Heart left ventricle (tissue), 16 donors: ENCODE results near the gene CLMP. TPM values are rescaled to one million over a fixed set of nuclear protein-coding genes. Genes with fewer than 3 reads are reported as not detected.
A peak's percentile ranks its signal among the peaks of the same experiment; 100 is the strongest.

Experiments
- ATAC-seq, 4 donors: fragments of 200-7000 bp; cut with Tn5 transposase; one replicate each; pipeline ENCODE4 v1.9.1; 2020 to 2022; ENCODE audit warnings: moderate library complexity in 4 of 4, mild to moderate bottlenecking in 3 of 4, moderate number of reproducible peaks in 1 of 4
- DNase-seq, 5 donors: peaks; one replicate each; pipeline ENCODE4 v3.0.0-alpha.2; 2020
- H3K27ac ChIP-seq, 12 donors: fragments of 200-600 bp; sonication (generic) in 4 of 12; one replicate each; pipeline versions ENCODE4 v1.5.0 to v1.8.0; 2016 to 2022; ENCODE audit warnings: mild to moderate bottlenecking in 2 of 12
- H3K27me3 ChIP-seq, 9 donors: fragments of 200-600 bp; sonication (generic) in 2 of 9; one replicate each; pipeline versions ENCODE4 v1.5.1 to v1.8.0; 2016 to 2022; ENCODE audit warnings: mild to moderate bottlenecking in 3 of 9
- H3K36me3 ChIP-seq, 9 donors: fragments of 200-600 bp; sonication (generic) in 2 of 9; one replicate each; pipeline versions ENCODE4 v1.5.0 to v1.8.0; 2018 to 2022; ENCODE audit warnings: mild to moderate bottlenecking in 2 of 9
- H3K4me1 ChIP-seq, 12 donors: fragments of 200-600 bp; sonication (generic) in 4 of 12; one replicate each; pipeline versions ENCODE4 v1.5.0 to v1.8.0; 2016 to 2022; ENCODE audit warnings: mild to moderate bottlenecking in 3 of 12
- H3K4me3 ChIP-seq, 12 donors: fragments of 200-600 bp; sonication (generic) in 4 of 12; one replicate each; pipeline versions ENCODE4 v1.5.0 to v1.8.0; 2017 to 2022; ENCODE audit warnings: mild to moderate bottlenecking in 9 of 12, moderate library complexity in 4 of 12
- H3K9me3 ChIP-seq, 12 donors: fragments of 200-600 bp; sonication (generic) in 4 of 12; one replicate each; pipeline versions ENCODE4 v1.5.0 to v1.8.0; 2016 to 2022; ENCODE audit warnings: mild to moderate bottlenecking in 1 of 12
- CTCF ChIP-seq, 12 donors: fragments of 200-600 bp; sonication (generic) in 4 of 12; IDR thresholded peaks; one replicate each; pipeline versions ENCODE4 v1.5.0 to v1.8.0; 2018 to 2022; ENCODE audit warnings: antibody characterized with exemption in 12 of 12, mild to moderate bottlenecking in 5 of 12
- POLR2A ChIP-seq, 2 donors: fragments of 450-650 bp; IDR thresholded peaks; one replicate each; pipeline ENCODE4 v1.6.1; 2017; ENCODE audit warnings: antibody characterized with exemption in 2 of 2, mild to moderate bottlenecking in 2 of 2, moderate library complexity in 2 of 2
- WGBS, 4 donors: extraction: QIAGEN DNeasy Blood & Tissue Kit in 2 of 4; methylation state at CpG; one replicate each; pipeline versions ENCODE4 v1.1.5 to v1.1.7; 2013 to 2018; 5-methylcytosine and 5-hydroxymethylcytosine counted together
- intact Hi-C, 10 donors: fragments of 100-400 bp; cut with DNase I; formaldehyde crosslinking; loops; one replicate each; pipeline versions ENCODE4 v1.11.1 to v1.14.2; 2022
- polyA plus RNA-seq, 2 donors: library from polyadenylated mRNA; stranded (reverse); fragments of 200-250 nt; gene quantifications; one replicate each; pipeline ENCODE4 v1.2.3, GENCODE V29; 2013
- total RNA-seq, 9 donors: library from RNA; depleted of rRNA in 2 of 9; stranded (reverse); fragments of >200 nt in 2 of 9; fragmentation: NEBNext Ultra II Directional in 3 of 9; extraction: Animal tissue kit (Norgen Biotek cat#: 25700) in 3 of 9; gene quantifications; one replicate each; pipeline versions ENCODE4 v1.1.0 to v1.2.4, GENCODE V29; 2016 to 2023
- donor health status: ischemic (EF 13 %, LVEDD 7.1; RV severe dilation, severe dysfunction).
- donor health status: healthy with polysubstance abuse.
- donor health status: DM: no; HTN: yes; CAD: no.
- donor health status: DM: no; HTN: no; CAD: no.
- donor health status: ischemic (EF 25% LVEDD 6.9; RV normal size, moderate dysfunction).
- donor health status: ischemic (EF 25% LVEDD 5.7; RV mildly dilated, moderate dysfunction).
- donor health status: healthy.
- donor health status: DM: yes; HTN: yes; CAD: no.
- donor health status: ischemic (EF 35%, LVEDD 5.7; RV mildly dilated, moderate dysfunction).
- donor health status: nonischemic (EF 11% LVEDD 7.7; RV severe dilation, severe dysfunction).
- donor health status: DM: yes; HTN: yes; CAD: no.
- donor health status: PGD.
- donor health status: ischemic (EF 29% LVEDD 5.4; RV normal size, mild dysfunction).
- donor health status: nonischemic (EF 23%, LVEDD 6.1; RV moderate dilation, normal function).

CLMP gene
- total and polyA plus RNA-seq, 11 donors = 1.9 to 18.4 (median 5.8) TPM

GRCh38 chr11:123055191-123055901, 139.7 kb downstream of the CLMP start:
- TF ChIP-seq POLR2A (IDR thresholded peaks at IDR 0.05) (no peak), CTCF (IDR thresholded peaks at IDR 0.05) (no peak)
- intact Hi-C loops = loop anchor here in 5 of 10 donors (2.0 to 10.0 kb wide), 2 partner anchors 191 to 193 kb away; no protein-coding TSS in a partner anchor
- Histone ChIP-seq H3K9me3 (no peaks in the 10 kb centered on the region), H3K4me1 (peaks cover 0 to 65% (median 56%) of the 10 kb centered on the region in 12 donors), H3K4me3 (peak overlapping the region in 1 of 12 donors; percentile 1), H3K36me3 (peaks cover 4 to 80% (median 76%) of the 10 kb centered on the region in 9 donors), H3K27ac (no peak overlapping the region), H3K27me3 (no peaks in the 10 kb centered on the region)
- WGBS, 4 donors = 61 to 74% (median 68%) methylated on average over 6 of the region's 6 CpGs
- ATAC-seq = no peak
- no peak for DNase-seq

- H3K4me1 ChIP-seq = peaks cover 0 to 56% (median 48%) of the 10 kb centered on the region in 12 donors
- DNase-seq (no peak), ATAC-seq (peak; percentile 72 to 89 (median 82))
- WGBS, 4 donors = 23 to 27% (median 25%) methylated on average over 11 of the region's 11 CpGs
- no peaks in the 10 kb centered on the region for H3K9me3 ChIP-seq
- peaks cover 0 to 71% (median 68%) of the 10 kb centered on the region in 9 donors for H3K36me3 ChIP-seq
- H3K27ac ChIP-seq = no peak overlapping the region
- no peak overlapping the region for H3K4me3 ChIP-seq
- no peaks in the 10 kb centered on the region for H3K27me3 ChIP-seq
- intact Hi-C loops = loop anchor here in 6 of 10 donors (2.0 to 10.0 kb wide), 3 partner anchors 187 to 192 kb away; no protein-coding TSS in a partner anchor
- TF ChIP-seq CTCF (IDR thresholded peaks at IDR 0.05) = peak; percentile 62 to 83 (median 72)
- no peak for TF ChIP-seq POLR2A (IDR thresholded peaks at IDR 0.05)
Observed at GRCh38 chr11:123054301-123055065, 140.6 kb downstream of the CLMP start.

- H3K27ac ChIP-seq = no peak overlapping the region
- no peak for TF ChIP-seq POLR2A (IDR thresholded peaks at IDR 0.05)
- no peak for TF ChIP-seq CTCF (IDR thresholded peaks at IDR 0.05)
- H3K4me1 ChIP-seq = peaks cover 0 to 43% (median 35%) of the 10 kb centered on the region in 12 donors
- peaks cover 0 to 57% (median 54%) of the 10 kb centered on the region in 9 donors for H3K36me3 ChIP-seq
- intact Hi-C loops = loop anchor here in 5 of 10 donors (5.0 to 10.0 kb wide), 2 partner anchors 186 to 188 kb away; no protein-coding TSS in a partner anchor
- no peak overlapping the region for H3K4me3 ChIP-seq
- DNase-seq (no peak), ATAC-seq (peak in 1 of 4 donors; percentile 11)
- WGBS, 4 donors = 94 to 98% (median 95%) methylated on average over 5 of the region's 5 CpGs
- no peaks in the 10 kb centered on the region for H3K9me3 ChIP-seq
- H3K27me3 ChIP-seq = no peaks in the 10 kb centered on the region
Observed at GRCh38 chr11:123052901-123053721, 141.9 kb downstream of the CLMP start.
